WTC11 (cell line): ENCODE data around the gene ADIPOQ. TPM values are rescaled to one million over a fixed set of nuclear protein-coding genes. Genes with fewer than 3 reads are reported as not detected.

Experiments used
- ATAC-seq: fragments of 200-7000 bp; cut with Tn5 transposase; 2 replicates; pipeline ENCODE4 v1.10.0; 2021; ENCODE audit warnings: mild to moderate bottlenecking, moderate library complexity
- CTCF ChIA-PET: fragments of 300-600 bp; sonication (Branson Sonifier 250); formaldehyde crosslinking; loops from one replicate; lab custom pipeline; 2021; ENCODE audit warnings: antibody characterized with exemption; lab: Charles Lee
- POLR2A ChIA-PET: fragments of 350-600 bp; sonication (Branson Sonifier 250); formaldehyde crosslinking; loops from one replicate; lab custom pipeline; 2021; ENCODE audit warnings: antibody characterized with exemption; lab: Charles Lee
- DNase-seq: peaks from one replicate; pipeline ENCODE4 v3.0.0; 2021; ENCODE audit warnings: low spot score
- H3K27ac Mint-ChIP-seq: 2 replicates; pipeline ENCODE4 v1.8.0; 2021; ENCODE audit warnings: mixed read lengths
- H3K27me3 Mint-ChIP-seq: 2 replicates; pipeline ENCODE4 v1.8.0; 2021; ENCODE audit warnings: low read depth, mild to moderate bottlenecking, moderate library complexity, mixed read lengths
- H3K36me3 Mint-ChIP-seq: 2 replicates; pipeline ENCODE4 v1.8.0; 2021; ENCODE audit warnings: mixed read lengths
- H3K4me1 Mint-ChIP-seq: 2 replicates; pipeline ENCODE4 v1.8.0; 2022; ENCODE audit warnings: mixed read lengths
- H3K4me3 Mint-ChIP-seq: 2 replicates; pipeline ENCODE4 v1.8.0; 2021; ENCODE audit warnings: mild to moderate bottlenecking, moderate library complexity, mixed read lengths
- H3K9me3 Mint-ChIP-seq: 2 replicates; pipeline ENCODE4 v1.8.0; 2021; ENCODE audit warnings: mixed read lengths
- ATF1 ChIP-seq: sonication (generic); formaldehyde crosslinking; IDR thresholded peaks from 2 replicates; pipeline ENCODE4 v1.8.1; 2023; ENCODE audit warnings: mild to moderate bottlenecking, moderate library complexity, missing genetic modification reagents
- CDX4 ChIP-seq: fragments of 250-450 bp; sonication (Bioruptor Pico); IDR thresholded peaks from 2 replicates; pipeline ENCODE4 v1.9.0; 2021; ENCODE audit warnings: moderate library complexity, mild to moderate bottlenecking, inconsistent platforms, borderline replicate concordance
- CREB1 ChIP-seq: sonication (generic); formaldehyde crosslinking; IDR thresholded peaks from 2 replicates; pipeline ENCODE4 v1.8.0; 2023; ENCODE audit warnings: mild to moderate bottlenecking, missing genetic modification reagents
- CREM ChIP-seq: sonication (generic); formaldehyde crosslinking; IDR thresholded peaks from 2 replicates; pipeline ENCODE4 v1.8.1; 2022; ENCODE audit warnings: mild to moderate bottlenecking, missing genetic modification reagents, moderate library complexity
- ELF4 ChIP-seq: sonication (generic); formaldehyde crosslinking; IDR thresholded peaks from 2 replicates; pipeline ENCODE4 v1.8.1; 2022; ENCODE audit warnings: low read depth, mild to moderate bottlenecking, moderate library complexity, missing genetic modification reagents
- FOXP1 ChIP-seq: sonication (generic); formaldehyde crosslinking; IDR thresholded peaks from 2 replicates; pipeline ENCODE4 v1.8.0; 2022; ENCODE audit warnings: missing genetic modification reagents, mild to moderate bottlenecking, moderate library complexity, borderline replicate concordance
- GRHL2 ChIP-seq: fragments of 250-450 bp; sonication (Bioruptor Pico); IDR thresholded peaks from 2 replicates; pipeline ENCODE4 v1.8.0; 2022; ENCODE audit warnings: mild to moderate bottlenecking, moderate library complexity; ENCODE audit not compliant: insufficient replicate concordance, severe bottlenecking
- HMGA2 ChIP-seq: fragments of 250-450 bp; sonication (Bioruptor Pico); IDR thresholded peaks from 2 replicates; pipeline ENCODE4 v1.4.0; 2021; ENCODE audit warnings: mild to moderate bottlenecking, moderate library complexity
- JAZF1 ChIP-seq: fragments of 250-450 bp; sonication (Bioruptor Pico); IDR thresholded peaks from 2 replicates; pipeline ENCODE4 v1.9.0; 2021; ENCODE audit warnings: moderate library complexity, mild to moderate bottlenecking, inconsistent platforms
- MXD4 ChIP-seq: fragments of 250-450 bp; sonication (Bioruptor Pico); IDR thresholded peaks from 2 replicates; pipeline ENCODE4 v1.8.0; 2021; ENCODE audit warnings: mild to moderate bottlenecking, moderate library complexity, borderline replicate concordance
- NFYB ChIP-seq: sonication (generic); formaldehyde crosslinking; conservative IDR thresholded peaks from 2 replicates; pipeline ENCODE4 v1.8.0; 2022; ENCODE audit warnings: low read depth, missing genetic modification reagents
- RORB ChIP-seq: fragments of 250-450 bp; sonication (Bioruptor Pico); IDR thresholded peaks from 2 replicates; pipeline ENCODE4 v1.9.0; 2021; ENCODE audit warnings: mild to moderate bottlenecking
- TCF7 ChIP-seq: sonication (generic); formaldehyde crosslinking; IDR thresholded peaks from 2 replicates; pipeline ENCODE4 v1.8.0; 2022; ENCODE audit warnings: mild to moderate bottlenecking, low read depth, missing genetic modification reagents, moderate library complexity
- ZBTB21 ChIP-seq: sonication (generic); formaldehyde crosslinking; IDR thresholded peaks from 2 replicates; pipeline ENCODE4 v1.8.1; 2023; ENCODE audit warnings: mild to moderate bottlenecking, missing genetic modification reagents, borderline replicate concordance
- ZNF219 ChIP-seq: sonication (generic); formaldehyde crosslinking; IDR thresholded peaks from 2 replicates; pipeline ENCODE4 v1.8.0; 2023; ENCODE audit warnings: missing genetic modification reagents, mild to moderate bottlenecking, borderline replicate concordance
- ZNF317 ChIP-seq: sonication (generic); formaldehyde crosslinking; IDR thresholded peaks from 2 replicates; pipeline ENCODE4 v1.8.1; 2023; ENCODE audit warnings: low read depth, mild to moderate bottlenecking, moderate library complexity, missing genetic modification reagents, borderline replicate concordance
- ZNF416 ChIP-seq: fragments of 250-450 bp; sonication (Bioruptor Pico); IDR thresholded peaks from 2 replicates; pipeline ENCODE4 v1.9.0; 2021; ENCODE audit warnings: mild to moderate bottlenecking, inconsistent platforms
- ZNF423 ChIP-seq: fragments of 250-450 bp; sonication (Bioruptor Pico); IDR thresholded peaks from 2 replicates; pipeline ENCODE4 v2.1.2; 2022; ENCODE audit warnings: mild to moderate bottlenecking, moderate library complexity
- ZNF671 ChIP-seq: fragments of 250-450 bp; sonication (Bioruptor Pico); IDR thresholded peaks from 2 replicates; pipeline ENCODE4 v1.8.0; 2021; ENCODE audit warnings: mild to moderate bottlenecking
- total RNA-seq: library from RNA; stranded (reverse); gene quantifications from 3 replicates; pipeline ENCODE4 v1.2.3, GENCODE V29; 2021
- TF ChIP-seq, protein P1 (sequence below): sonication (generic); formaldehyde crosslinking; IDR thresholded peaks from 2 replicates; pipeline ENCODE4 v1.8.1; 2023; ENCODE audit warnings: mild to moderate bottlenecking, missing genetic modification reagents
- TF ChIP-seq, protein P2 (sequence below): sonication (generic); formaldehyde crosslinking; IDR thresholded peaks from 2 replicates; pipeline ENCODE4 v1.8.1; 2023; ENCODE audit warnings: mild to moderate bottlenecking, missing genetic modification reagents, borderline replicate concordance
- TF ChIP-seq, protein P3 (sequence below): sonication (generic); formaldehyde crosslinking; IDR thresholded peaks from 2 replicates; pipeline ENCODE4 v1.8.0; 2022; ENCODE audit warnings: mild to moderate bottlenecking, missing genetic modification reagents
- TF ChIP-seq, protein P4 (sequence below): sonication (generic); formaldehyde crosslinking; IDR thresholded peaks from 2 replicates; pipeline ENCODE4 v1.8.0; 2022; ENCODE audit warnings: missing genetic modification reagents

The ADIPOQ gene
- total RNA-seq, 1 experiment from 2014 or later = not detected

- Mint-ChIP-seq H3K27ac (no peak overlapping the region), H3K4me1 (0 out of 2 replicates have a peak, but pooled peaks cover 1% of the 10 kb centered on the region)
- no peak for DNase-seq
- TF ChIP-seq TCF7 (CRISPR knock-in tag) = no peak
- no peak for TF ChIP-seq ZNF423 (CRISPR knock-in tag)
- TF ChIP-seq CDX4 = no peak
- TF ChIP-seq ZBTB21 (CRISPR knock-in tag) = no peak
- no peak for TF ChIP-seq ELF4
- no peak for TF ChIP-seq ZNF671
- no peak for TF ChIP-seq CREB1 (CRISPR knock-in tag)
- TF ChIP-seq ZNF219 (CRISPR knock-in tag) = no peak
- TF ChIP-seq MXD4 (CRISPR knock-in tag) = no peak
- TF ChIP-seq CREM = no peak
- no peak for TF ChIP-seq HMGA2 (CRISPR knock-in tag)
- TF ChIP-seq ZNF416 = no peak
- no peak for TF ChIP-seq NFYB (CRISPR knock-in tag)
- TF ChIP-seq, protein P1, sequence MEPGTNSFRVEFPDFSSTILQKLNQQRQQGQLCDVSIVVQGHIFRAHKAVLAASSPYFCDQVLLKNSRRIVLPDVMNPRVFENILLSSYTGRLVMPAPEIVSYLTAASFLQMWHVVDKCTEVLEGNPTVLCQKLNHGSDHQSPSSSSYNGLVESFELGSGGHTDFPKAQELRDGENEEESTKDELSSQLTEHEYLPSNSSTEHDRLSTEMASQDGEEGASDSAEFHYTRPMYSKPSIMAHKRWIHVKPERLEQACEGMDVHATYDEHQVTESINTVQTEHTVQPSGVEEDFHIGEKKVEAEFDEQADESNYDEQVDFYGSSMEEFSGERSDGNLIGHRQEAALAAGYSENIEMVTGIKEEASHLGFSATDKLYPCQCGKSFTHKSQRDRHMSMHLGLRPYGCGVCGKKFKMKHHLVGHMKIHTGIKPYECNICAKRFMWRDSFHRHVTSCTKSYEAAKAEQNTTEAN (CRISPR knock-in tag) = no peak
- TF ChIP-seq JAZF1 = no peak
- TF ChIP-seq FOXP1 (CRISPR knock-in tag) = no peak
- TF ChIP-seq ZNF317 (CRISPR knock-in tag) = no peak
- TF ChIP-seq, protein P2, sequence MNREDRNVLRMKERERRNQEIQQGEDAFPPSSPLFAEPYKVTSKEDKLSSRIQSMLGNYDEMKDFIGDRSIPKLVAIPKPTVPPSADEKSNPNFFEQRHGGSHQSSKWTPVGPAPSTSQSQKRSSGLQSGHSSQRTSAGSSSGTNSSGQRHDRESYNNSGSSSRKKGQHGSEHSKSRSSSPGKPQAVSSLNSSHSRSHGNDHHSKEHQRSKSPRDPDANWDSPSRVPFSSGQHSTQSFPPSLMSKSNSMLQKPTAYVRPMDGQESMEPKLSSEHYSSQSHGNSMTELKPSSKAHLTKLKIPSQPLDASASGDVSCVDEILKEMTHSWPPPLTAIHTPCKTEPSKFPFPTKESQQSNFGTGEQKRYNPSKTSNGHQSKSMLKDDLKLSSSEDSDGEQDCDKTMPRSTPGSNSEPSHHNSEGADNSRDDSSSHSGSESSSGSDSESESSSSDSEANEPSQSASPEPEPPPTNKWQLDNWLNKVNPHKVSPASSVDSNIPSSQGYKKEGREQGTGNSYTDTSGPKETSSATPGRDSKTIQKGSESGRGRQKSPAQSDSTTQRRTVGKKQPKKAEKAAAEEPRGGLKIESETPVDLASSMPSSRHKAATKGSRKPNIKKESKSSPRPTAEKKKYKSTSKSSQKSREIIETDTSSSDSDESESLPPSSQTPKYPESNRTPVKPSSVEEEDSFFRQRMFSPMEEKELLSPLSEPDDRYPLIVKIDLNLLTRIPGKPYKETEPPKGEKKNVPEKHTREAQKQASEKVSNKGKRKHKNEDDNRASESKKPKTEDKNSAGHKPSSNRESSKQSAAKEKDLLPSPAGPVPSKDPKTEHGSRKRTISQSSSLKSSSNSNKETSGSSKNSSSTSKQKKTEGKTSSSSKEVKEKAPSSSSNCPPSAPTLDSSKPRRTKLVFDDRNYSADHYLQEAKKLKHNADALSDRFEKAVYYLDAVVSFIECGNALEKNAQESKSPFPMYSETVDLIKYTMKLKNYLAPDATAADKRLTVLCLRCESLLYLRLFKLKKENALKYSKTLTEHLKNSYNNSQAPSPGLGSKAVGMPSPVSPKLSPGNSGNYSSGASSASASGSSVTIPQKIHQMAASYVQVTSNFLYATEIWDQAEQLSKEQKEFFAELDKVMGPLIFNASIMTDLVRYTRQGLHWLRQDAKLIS (CRISPR knock-in tag) = no peak
- TF ChIP-seq GRHL2 (CRISPR knock-in tag) = no peak
- TF ChIP-seq, all 79 proteins: peak for 0
- ChIA-PET CTCF (interaction anchor here (1.2 kb wide), 1 partner anchor 21 kb away, joined by 3 read pairs; no protein-coding TSS in a partner anchor), POLR2A (interaction anchor here (1.0 kb wide), 1 partner anchor 17 kb away, joined by 3 read pairs; the partner anchor contains the start of gene EIF4A2)
- no peaks in the 10 kb centered on the region for H3K27me3 Mint-ChIP-seq
- peaks cover 73% of the 10 kb centered on the region for H3K36me3 Mint-ChIP-seq
- ATAC-seq = no peak
- no peak overlapping the region for H3K4me3 Mint-ChIP-seq
- H3K9me3 Mint-ChIP-seq = no peaks in the 10 kb centered on the region
Measured at GRCh38 chr3:186800285-186800684, 42.2 kb upstream of the ADIPOQ start.

GRCh38 chr3:186802701-186803100 is 39.8 kb upstream of the ADIPOQ start:
- ATAC-seq (no peak), DNase-seq (no peak)
- Mint-ChIP-seq H3K36me3 (peaks cover 55% of the 10 kb centered on the region), H3K4me3 (no peak overlapping the region), H3K27ac (no peak overlapping the region), H3K4me1 (peaks cover 16% of the 10 kb centered on the region), H3K9me3 (no peaks in the 10 kb centered on the region), H3K27me3 (no peaks in the 10 kb centered on the region)
- CTCF ChIA-PET = interaction anchor here (0.6 to 1.3 kb wide), 3 partner anchors 134 to 363 kb away, joined by 3 read pairs; partner anchors contain the start of gene RPL39L
- POLR2A ChIA-PET = no interaction called here
- TF ChIP-seq, protein P3, sequence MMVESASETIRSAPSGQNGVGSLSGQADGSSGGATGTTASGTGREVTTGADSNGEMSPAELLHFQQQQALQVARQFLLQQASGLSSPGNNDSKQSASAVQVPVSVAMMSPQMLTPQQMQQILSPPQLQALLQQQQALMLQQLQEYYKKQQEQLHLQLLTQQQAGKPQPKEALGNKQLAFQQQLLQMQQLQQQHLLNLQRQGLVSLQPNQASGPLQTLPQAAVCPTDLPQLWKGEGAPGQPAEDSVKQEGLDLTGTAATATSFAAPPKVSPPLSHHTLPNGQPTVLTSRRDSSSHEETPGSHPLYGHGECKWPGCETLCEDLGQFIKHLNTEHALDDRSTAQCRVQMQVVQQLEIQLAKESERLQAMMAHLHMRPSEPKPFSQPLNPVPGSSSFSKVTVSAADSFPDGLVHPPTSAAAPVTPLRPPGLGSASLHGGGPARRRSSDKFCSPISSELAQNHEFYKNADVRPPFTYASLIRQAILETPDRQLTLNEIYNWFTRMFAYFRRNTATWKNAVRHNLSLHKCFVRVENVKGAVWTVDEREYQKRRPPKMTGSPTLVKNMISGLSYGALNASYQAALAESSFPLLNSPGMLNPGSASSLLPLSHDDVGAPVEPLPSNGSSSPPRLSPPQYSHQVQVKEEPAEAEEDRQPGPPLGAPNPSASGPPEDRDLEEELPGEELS (CRISPR knock-in tag) = no peak
- TF ChIP-seq ATF1 (CRISPR knock-in tag) (no peak), RORB (CRISPR knock-in tag) (no peak)
- TF ChIP-seq, protein P1 (CRISPR knock-in tag) = no peak
- TF ChIP-seq, protein P4, sequence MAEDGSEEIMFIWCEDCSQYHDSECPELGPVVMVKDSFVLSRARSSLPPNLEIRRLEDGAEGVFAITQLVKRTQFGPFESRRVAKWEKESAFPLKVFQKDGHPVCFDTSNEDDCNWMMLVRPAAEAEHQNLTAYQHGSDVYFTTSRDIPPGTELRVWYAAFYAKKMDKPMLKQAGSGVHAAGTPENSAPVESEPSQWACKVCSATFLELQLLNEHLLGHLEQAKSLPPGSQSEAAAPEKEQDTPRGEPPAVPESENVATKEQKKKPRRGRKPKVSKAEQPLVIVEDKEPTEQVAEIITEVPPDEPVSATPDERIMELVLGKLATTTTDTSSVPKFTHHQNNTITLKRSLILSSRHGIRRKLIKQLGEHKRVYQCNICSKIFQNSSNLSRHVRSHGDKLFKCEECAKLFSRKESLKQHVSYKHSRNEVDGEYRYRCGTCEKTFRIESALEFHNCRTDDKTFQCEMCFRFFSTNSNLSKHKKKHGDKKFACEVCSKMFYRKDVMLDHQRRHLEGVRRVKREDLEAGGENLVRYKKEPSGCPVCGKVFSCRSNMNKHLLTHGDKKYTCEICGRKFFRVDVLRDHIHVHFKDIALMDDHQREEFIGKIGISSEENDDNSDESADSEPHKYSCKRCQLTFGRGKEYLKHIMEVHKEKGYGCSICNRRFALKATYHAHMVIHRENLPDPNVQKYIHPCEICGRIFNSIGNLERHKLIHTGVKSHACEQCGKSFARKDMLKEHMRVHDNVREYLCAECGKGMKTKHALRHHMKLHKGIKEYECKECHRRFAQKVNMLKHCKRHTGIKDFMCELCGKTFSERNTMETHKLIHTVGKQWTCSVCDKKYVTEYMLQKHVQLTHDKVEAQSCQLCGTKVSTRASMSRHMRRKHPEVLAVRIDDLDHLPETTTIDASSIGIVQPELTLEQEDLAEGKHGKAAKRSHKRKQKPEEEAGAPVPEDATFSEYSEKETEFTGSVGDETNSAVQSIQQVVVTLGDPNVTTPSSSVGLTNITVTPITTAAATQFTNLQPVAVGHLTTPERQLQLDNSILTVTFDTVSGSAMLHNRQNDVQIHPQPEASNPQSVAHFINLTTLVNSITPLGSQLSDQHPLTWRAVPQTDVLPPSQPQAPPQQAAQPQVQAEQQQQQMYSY (CRISPR knock-in tag) = no peak
